Measurements from ENCODE around the gene SLC5A8.

The SLC5A8 gene, protein sequence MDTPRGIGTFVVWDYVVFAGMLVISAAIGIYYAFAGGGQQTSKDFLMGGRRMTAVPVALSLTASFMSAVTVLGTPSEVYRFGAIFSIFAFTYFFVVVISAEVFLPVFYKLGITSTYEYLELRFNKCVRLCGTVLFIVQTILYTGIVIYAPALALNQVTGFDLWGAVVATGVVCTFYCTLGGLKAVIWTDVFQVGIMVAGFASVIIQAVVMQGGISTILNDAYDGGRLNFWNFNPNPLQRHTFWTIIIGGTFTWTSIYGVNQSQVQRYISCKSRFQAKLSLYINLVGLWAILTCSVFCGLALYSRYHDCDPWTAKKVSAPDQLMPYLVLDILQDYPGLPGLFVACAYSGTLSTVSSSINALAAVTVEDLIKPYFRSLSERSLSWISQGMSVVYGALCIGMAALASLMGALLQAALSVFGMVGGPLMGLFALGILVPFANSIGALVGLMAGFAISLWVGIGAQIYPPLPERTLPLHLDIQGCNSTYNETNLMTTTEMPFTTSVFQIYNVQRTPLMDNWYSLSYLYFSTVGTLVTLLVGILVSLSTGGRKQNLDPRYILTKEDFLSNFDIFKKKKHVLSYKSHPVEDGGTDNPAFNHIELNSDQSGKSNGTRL

DNA sequence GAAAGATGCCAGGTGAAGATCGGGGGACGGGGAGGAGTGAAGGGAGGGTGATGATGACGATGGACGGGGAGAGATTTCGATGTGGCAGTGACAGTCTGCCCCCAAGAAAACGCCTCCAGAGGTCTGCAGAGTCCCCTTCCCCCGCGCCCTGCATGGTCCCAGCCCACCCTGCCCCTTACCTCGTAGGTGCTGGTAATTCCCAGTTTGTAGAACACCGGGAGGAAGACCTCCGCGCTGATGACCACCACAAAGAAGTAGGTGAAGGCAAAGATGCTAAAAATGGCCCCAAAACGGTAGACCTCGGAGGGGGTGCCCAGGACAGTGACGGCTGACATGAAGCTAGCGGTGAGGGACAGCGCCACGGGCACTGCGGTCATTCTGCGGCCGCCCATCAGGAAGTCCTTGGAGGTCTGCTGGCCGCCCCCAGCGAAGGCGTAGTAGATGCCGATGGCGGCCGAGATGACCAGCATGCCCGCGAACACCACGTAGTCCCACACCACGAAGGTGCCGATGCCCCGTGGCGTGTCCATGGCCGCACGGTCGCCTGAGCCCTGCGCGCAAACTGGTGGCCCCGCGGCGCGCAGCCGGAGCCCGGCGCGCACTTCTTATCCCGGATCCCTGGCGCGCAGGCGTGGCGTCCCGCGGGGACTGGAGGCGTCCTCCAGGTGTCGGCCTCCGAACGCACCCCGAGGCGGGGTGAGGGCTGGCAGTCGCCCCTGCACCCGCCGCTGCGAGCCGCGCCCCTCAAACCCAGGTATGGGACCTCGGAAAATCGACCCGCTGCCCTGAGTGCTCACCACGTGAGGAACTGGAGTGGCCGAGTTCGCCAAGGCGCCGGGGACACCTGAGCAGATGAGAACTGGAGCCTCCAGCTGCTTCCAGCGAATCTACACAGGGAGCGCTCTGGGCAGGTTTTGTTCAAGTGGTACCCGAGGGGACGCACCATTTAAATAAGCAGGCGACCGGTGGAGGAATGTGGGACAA lies at the start of gene SLC5A8:
Gene SLC5A8 (minus strand): TSS at position 920 of the 984 bp plus-strand sequence. CDS start 390 bp downstream, at position 530.
- DNase-seq: no peak

DNA sequence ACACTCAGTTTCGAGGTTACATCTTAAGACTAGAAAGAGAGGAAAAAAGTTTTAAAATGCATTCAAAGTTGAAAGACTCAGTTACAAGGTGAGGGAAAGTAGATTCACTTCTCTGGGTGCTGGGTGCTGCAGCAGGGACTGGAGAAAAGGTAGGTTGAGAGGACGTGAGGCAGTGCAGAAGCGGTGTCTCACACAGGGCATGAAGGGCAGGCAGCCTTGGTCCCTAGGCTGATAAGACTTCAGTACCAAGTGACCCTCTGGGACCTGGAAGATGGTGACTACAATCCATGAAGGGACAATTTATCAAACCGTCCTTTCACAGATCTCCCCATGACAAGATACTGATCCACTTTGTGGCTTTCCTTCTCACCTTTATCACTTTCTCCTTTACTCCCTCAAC lies 47.3 kb upstream of the SLC5A8 start:
- no peak for DNase-seq

DNA sequence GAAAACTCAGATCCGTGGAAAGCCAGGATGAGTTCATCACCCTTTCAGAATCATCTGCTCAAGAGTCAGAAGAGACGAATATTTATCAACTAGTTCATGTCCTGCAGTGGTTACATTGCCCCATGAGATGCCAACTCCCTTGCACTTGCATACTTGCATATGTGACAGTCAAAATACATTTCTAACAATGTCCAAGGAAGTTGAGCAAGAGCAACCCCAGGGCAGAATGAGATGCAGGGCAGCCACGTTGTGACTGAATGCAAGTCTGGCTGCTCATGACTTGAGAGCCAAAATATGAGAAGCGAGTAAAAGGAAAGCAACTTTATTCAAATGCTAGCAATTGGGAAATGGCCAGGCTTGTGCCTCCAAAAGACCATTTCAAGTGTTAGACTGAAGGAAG lies 46.2 kb upstream of the SLC5A8 start:
- DNase-seq: no peak

DNA sequence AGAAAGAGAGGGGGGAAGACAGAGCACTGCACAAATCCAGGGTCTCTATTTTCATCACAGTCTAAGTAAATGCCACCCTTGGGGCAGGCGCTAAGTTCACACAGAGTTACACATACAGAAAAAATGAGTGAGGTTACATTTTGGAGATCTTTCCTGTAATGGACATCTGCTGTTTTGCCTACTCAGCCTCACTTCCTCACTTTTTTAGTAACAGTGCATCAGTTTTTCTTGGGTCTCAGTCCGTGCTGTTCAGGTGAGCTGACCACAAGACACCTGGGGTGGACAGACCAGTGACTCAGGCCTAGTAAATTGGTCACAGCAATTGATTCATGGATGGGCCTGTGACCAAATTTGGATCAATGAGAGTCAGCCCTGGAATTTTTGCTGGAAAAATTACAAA lies 33.6 kb upstream of the SLC5A8 start:
- no peak for DNase-seq

DNA sequence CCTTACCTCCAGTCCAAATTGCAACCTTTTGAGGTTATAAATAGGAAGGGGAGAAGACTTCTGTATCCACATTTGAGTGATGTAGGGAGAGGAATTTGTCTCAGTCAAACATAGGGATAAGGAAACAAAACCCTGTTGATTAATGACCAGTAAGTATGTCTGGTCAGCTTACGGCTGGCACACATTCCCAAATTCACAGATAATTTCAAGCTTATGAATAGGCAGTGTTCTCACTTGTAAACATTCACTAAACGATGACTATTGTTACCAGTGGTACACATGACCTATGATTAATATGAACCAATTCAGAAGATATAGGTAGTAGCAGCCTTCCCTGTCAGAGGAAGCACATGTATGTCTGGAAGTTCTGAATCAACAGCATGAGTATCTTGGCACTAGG lies 33.0 kb upstream of the SLC5A8 start:
- DNase-seq: no peak

DNA sequence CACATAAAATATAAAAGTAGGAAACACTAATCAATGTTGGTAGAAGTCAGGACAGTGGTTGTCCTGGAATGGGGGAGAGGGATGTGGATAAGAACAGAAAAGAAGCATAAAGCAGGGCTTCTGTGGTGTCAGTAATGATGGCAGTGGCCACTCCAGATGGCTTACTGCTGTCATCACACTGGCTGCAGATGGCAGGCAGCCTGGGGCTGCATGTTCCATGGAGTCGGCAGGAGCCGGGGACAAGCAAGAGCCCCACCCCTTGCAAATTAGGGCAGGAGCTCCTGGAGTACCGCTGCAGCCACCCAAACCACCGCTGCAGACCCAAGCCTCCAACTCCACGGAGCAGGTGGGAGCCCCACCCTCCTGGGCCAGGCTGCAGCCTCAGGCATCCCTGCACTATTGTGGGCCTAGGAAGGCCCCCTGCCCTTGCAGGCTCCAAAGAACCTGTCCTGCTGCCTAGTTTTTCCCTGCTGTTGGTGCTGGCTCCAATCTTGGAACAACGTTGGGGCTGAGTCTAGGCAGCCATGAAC lies 28.8 kb upstream of the SLC5A8 start:
- DNase-seq: no peak

DNA sequence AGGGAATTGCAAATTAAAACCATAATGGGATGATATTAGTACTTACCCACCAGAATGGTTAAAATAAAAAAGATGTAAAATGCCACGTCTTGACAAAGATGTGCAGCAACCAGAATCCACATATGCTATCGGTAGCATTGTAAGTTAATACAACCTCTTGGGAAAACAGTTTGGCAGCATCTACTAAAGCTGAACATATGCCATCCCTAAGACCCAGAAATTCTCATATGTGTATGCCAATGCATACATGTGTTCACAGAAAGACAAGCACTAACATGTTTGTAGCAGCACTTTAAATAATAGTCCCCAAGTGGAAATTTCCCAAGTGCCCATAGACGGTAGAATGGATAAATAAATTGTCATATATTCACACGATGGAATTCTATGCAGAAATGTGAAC lies 28.3 kb upstream of the SLC5A8 start:
- no peak for DNase-seq

DNA sequence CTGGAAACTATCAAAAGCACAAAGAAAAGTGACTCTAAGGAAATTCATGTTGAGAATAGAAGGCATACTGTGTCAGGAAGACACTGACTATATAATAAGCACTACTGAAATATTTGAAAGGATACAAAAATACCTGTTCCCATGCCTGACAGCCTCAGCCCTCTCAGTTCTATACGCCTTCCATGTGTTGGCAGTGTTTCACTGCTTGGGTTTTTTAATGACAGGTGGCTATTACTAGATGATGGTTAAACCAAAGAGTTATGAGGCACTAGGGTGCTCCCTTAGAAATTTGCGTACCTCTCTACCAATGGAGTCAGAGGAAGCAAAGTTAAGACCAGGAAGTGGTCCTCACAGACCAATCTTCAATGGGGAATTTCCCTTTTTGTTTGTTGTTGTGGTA lies 25.6 kb upstream of the SLC5A8 start:
- no peak for DNase-seq

DNA sequence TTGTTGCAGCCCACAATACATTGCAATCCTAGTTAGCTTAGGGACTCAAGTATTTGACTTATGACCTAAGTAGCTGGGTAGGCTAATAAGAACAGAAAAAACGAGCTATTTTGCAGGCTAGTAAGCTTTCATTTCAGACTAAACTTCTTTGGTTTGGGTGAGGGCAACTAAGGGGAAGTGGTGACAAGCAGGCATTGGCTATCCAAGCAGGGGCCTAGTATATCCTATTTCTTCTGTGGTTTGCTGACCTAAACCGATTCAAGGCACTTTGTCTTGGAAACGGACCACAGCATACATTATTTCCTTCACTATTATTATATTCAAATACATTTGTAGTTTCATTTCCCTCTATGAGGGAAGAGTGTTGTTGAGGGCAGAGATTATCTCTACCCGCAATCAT lies 21.6 kb upstream of the SLC5A8 start:
- DNase-seq: no peak

DNA sequence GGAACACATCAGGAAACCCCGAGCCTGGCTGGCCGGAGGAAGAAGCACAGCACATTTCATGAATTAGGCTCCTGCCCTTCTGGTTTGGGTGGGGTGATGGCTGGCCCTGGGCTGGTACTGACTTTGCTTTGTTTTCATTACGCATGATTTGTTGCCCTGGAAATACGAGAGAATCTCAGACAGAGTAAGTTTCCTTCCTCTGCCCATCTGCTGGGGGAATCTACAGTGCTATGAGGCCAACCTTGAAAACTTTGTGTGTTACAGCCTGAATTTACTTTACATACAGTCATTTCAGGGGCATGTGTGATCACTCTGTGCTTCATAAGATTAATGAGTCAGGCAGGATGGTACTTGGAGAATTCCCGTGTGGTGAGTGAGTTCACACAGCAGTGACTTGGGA lies 20.5 kb upstream of the SLC5A8 start:
- DNase-seq: no peak

DNA sequence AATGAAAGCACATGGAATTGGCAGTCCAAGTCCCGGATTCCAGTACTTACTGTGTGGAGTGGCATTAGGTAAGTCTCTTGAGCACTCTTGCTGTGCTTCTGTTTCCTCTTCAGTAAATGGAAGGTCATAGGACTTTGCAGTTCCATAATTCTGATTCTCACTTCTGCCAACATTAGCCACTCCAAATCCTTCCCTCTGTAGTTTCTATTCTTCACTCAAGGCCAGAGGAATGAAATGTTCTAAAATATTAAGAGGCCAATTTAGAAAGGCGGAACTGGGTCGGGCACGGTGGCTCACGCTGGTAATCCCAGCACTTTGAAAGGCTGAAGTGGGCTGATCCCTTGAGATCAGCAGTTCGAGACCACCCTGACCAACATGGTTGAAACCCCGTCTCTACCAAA lies 19.8 kb upstream of the SLC5A8 start:
- no peak for DNase-seq

DNA sequence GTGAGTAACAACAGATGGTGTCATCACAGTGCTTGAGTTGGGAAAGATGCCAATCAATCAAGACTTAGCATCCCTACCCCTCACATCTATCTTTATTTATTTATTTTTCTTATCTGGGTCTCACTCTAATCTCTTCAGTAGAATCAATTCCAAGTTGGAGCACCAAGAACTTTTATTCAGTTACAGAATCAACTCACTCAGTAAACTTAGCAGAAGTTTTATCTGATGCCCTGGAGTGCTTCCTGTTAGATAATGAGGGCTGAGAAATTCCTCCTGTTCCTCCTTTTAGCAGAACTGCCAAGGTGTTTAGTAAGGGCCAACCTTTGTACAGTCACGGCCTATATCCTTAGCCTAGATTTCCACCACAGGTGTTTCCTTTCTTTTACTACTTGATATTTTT lies 11.3 kb upstream of the SLC5A8 start:
- DNase-seq: no peak

DNA sequence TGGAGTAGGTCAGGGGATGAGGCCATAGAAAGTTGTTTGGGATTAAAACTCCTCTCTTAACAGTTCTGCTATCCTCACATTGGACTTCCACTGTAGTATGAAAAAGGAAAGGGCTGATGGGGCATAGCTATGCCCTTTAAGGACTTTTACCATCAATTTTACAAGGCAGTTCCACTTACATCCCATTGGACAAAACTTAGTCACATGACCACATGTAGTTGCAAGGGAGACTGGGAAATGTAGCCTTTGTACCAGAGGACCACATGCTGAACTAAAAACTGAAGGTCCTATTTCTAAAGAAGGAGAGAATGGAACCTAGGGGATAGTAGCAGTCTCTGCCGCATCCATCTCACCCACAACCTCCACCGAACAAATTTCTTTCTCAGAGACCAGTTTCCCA lies 6.8 kb upstream of the SLC5A8 start:
- DNase-seq: no peak

DNA sequence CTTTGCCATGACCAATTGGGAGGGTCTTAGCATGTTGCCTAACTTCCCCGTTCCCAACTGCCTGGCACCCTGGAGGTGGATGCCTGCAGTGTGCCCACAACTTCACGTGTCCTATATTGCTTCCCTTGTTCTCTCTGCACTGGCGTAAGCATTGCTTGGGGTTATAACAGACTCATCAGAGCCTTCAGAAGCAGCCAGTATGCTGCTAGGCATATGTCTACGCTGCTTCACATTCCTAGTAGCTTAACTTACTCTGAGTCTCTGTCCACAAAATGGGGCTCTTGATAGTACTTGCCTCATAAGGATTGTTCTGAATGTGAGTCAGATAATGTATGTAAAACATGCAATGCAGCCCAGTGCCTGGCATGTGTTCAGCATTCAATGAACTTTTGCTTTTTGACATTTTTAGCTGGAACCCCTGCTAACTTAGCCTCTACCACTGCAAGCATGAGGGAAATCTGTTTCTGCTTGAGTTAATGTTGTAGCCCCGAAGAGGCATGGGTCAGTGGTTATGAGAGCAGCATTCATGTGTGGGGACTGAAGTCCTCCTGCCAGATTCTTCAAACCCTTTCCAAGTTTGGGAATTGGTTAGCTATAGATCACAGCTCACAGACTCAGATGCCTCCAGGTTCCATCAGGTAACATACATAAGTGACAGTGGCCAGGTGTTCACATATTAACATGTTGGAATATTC lies 2.8 kb downstream of the SLC5A8 start:
- DNase-seq: no peak

DNA sequence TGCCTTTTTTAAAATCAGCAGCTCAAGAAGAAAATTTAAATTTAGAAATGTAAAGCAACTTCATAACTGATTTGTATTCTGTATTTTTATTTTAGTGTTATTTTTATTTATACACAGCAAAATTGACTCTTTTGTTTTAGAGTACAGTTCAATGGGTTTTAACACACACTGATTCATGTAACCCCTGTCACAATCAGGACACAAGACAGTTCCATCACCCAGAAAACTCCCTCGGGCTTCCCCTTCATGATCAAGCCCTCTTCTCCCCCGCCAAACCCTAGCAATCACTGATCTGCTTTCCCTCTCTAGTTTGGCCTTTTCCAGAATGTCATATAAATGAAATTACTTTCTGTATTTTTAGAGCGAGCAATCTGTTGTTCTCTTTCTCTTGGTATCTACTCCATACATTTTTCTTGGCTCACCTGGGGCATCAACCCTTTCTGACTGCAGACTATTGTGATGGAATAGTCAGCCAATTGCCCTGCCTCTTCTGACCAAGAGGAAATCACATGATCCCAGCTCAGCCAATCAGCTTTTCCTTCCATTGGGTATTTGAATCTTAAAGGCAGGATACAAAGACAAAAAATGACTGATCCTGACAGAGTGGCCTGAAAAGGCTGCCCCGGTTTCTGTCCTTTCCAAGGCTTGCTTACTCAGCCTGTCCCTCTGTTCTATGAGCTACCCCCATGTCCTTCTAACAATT lies 5.3 kb downstream of the SLC5A8 start:
- no peak for DNase-seq

DNA sequence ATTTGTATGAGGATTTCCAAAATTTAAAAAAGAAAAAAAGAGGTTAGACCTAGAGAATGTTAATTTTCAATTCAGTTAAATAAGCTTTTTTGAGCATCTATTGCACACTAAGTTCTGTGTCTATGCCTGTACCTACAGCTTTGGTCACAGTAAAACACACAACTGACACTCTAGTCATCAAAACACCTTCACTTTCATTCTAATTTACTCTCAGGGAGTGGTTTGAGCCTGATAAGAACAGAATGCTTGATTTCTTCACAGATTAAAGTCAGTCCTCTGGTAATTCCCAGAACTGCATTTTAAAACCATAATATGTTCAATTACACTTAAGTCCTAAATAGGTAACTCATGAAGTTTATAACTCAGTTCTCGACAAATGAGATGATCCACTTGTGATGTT lies 9.2 kb downstream of the SLC5A8 start:
- DNase-seq: no peak

DNA sequence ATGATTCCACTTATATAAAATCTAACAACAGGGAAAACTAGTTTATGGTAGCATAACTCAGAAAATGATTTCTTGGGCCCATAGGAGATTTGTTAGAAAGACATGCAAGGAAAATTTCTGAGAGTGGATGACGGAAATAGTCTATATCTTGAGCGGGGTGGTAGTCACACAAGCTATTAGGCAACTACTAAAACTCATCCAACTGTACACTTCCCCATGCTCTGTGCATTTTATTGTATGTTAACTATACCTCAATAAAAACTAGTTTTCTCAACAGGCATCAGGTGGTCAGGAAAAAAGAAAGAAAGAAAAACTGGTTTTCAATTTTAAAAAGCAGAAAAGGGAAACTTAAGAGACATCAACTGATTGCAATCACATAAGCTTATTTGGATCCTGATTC lies 9.9 kb downstream of the SLC5A8 start:
- DNase-seq: no peak

DNA sequence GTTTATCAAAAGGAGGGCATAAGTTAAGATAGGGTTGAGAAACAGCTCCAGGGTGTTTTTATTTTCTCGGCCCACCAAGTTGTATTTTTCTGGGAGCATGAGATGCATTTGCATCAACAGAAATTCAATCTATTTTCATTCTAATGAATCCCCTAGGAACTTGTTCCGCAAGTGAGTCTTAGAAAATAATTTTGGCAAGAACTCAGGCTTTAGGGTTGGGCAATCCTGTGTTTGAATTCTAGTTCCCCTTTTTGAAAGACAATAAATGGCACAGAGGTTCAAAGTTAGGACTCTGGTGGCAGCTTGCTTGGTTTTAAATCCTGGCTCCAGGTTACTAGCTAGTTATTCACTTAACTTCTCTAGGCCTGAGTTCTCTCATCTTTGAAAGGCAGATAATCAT lies 23.7 kb downstream of the SLC5A8 start:
- no peak for DNase-seq

DNA sequence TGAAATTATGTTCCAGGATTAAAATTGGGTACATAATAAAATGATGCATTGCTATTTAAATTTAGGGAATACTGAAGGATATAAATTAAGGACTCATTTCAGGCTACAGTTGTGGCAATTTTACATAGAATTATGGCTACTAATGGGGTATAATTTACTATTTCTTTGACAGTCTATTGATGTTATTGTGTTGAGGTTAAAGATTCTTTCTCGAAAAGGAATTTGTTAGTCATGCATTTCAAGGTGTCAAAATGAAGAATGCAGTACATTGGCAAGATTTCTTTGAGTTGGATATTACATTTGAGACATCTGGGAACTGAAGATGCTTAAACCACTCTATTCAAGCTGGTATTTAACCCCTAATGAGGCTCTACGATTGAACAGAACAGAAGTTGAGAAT lies 28.3 kb downstream of the SLC5A8 start:
- DNase-seq: no peak

DNA sequence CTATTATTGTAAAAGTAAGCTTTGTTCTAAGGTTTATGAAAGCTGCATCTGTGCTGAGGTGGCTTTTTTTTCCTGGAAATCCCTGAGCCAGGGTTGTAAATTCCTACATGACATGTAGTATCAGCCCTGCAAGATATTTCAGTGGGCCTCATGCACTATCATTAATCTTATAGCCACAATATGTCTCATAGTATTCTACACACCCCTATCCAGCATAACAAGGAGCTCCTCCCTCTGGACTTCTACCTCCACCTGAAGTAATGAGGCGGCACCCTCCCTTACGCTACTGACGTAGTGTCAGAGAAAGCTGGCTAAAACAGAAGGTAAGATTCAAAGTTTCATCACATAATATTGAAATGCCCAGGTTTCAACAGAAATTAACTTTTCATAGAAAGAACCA lies 35.5 kb downstream of the SLC5A8 start:
- DNase-seq: no peak

DNA sequence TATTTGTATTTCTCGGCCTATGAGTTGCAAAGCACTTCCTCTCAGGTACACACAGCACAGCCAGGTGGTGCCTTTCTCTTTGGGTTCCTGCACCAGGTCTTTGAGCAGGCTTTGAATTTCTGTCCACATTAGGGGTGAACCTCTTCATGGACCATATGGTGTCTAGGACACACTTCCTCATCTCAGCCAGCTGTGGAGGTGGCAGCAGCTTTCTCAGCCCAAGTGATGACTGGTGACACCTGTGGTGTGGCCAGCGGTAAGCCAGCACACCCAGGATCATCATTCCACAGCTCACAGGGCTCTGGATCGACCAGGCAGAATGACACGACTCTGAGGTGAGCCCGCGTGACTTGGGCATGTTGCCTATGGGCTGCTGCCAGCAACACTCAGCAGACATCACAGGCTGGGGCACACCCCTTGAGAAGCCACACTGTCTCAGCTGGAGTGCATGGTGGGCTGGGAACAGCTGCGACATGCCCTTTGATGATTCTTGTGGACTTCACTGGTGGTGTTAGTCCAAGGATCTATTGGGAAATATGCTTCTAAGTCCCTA lies 36.8 kb downstream of the SLC5A8 start:
- DNase-seq: no peak

DNA sequence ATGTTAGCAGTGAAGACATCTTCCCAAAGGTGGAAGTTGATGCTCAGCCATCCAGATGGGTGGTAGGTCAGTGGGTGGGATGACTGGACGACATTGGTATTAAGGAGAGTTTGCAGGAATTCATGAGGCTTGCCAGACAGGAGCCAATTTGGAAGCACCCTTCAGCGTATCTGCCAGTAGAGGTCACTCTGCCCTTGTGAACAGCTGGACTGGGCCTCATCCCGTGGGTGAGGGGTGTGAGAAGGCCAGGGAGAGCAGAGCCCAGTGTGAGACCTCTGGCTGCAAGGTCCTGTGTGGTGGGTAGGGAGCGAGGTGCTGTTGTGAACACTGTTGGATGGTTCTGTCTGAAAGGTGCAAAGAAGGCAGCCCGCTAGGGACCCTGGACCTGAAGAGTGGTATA lies 37.7 kb downstream of the SLC5A8 start:
- no peak for DNase-seq
